Tibial artery (tissue), 4 donors: ENCODE data around the gene GNPTG.

ENCODE experiments used
- DNase-seq, 2 donors: peaks; one replicate each; pipeline ENCODE4 v3.0.0-alpha.2; 2019
- H3K27ac ChIP-seq, 2 donors: fragments of 200-600 bp; sonication (generic) in 1 of 2; 1 replicate in 1 of 2; 2 replicates in 1 of 2; pipeline ENCODE4 v1.5.1; 2018 to 2019; ENCODE audit warnings: mild to moderate bottlenecking in 1 of 2
- H3K27me3 ChIP-seq, 2 donors: fragments of 200-600 bp; sonication (generic) in 1 of 2; one replicate each; pipeline versions ENCODE4 v1.5.1 to v1.6.0; 2016 to 2019
- H3K36me3 ChIP-seq, 3 donors: fragments of 200-600 bp; sonication (generic) in 2 of 3; one replicate each; pipeline ENCODE4 v1.5.1; 2016 to 2019; ENCODE audit warnings: mild to moderate bottlenecking in 2 of 3
- H3K4me1 ChIP-seq, 4 donors: fragments of 200-600 bp; sonication (generic) in 2 of 4; 1 replicate in 3 of 4; 2 replicates in 1 of 4; pipeline ENCODE4 v1.5.1; 2016 to 2019
- H3K4me3 ChIP-seq, 2 donors: fragments of 200-600 bp; sonication (generic) in 1 of 2; 1 replicate in 1 of 2; 2 replicates in 1 of 2; pipeline ENCODE4 v1.5.1; 2018 to 2019; ENCODE audit warnings: mild to moderate bottlenecking in 2 of 2
- H3K9me3 ChIP-seq, 3 donors: fragments of 200-600 bp; sonication (generic) in 1 of 3; one replicate each; pipeline ENCODE4 v1.5.1; 2016 to 2019
- CTCF ChIP-seq, 2 experiments: fragments of 200-600 bp in 1 of 2; fragments of 450-650 bp in 1 of 2; IDR thresholded peaks; one replicate each; pipeline ENCODE4 v1.5.1; 2017 to 2019; ENCODE audit warnings: antibody characterized with exemption in 2 of 2, mild to moderate bottlenecking in 1 of 2, moderate library complexity in 1 of 2
- intact Hi-C: fragments of 100-400 bp; cut with DNase I; formaldehyde crosslinking; loops from one replicate; pipeline ENCODE4 v1.15.0; 2023; ENCODE audit warnings: low total_unique reads

The GNPTG gene

GRCh38 chr16:1367486-1368174 is 15.9 kb downstream of the GNPTG start:
- no peak for DNase-seq
- intact Hi-C loops, result no loop called here
- H3K36me3 ChIP-seq, result peaks cover 20 to 94% (median 72%) of the 10 kb centered on the region in 3 donors

GRCh38 chr16:1371054-1371978 is 19.6 kb downstream of the GNPTG start:
- Histone ChIP-seq H3K27me3 (no peaks in the 10 kb centered on the region), H3K27ac (no peak overlapping the region), H3K4me1 (no peaks in the 10 kb centered on the region), H3K4me3 (no peak overlapping the region), H3K9me3 (no peaks in the 10 kb centered on the region), H3K36me3 (peaks cover 8 to 81% (median 57%) of the 10 kb centered on the region in 3 donors)
- intact Hi-C loops, result no loop called here
- no peak for TF ChIP-seq CTCF (IDR thresholded peaks at IDR 0.05)
- DNase-seq, result no peak

More at GRCh38 chr16:1367486-1368174, 15.9 kb downstream of the GNPTG start:
- TF ChIP-seq CTCF (IDR thresholded peaks at IDR 0.05), result no peak
- Histone ChIP-seq H3K4me3 (no peak overlapping the region), H3K27ac (no peak overlapping the region), H3K4me1 (no peaks in the 10 kb centered on the region), H3K9me3 (no peaks in the 10 kb centered on the region), H3K27me3 (no peaks in the 10 kb centered on the region)

- no peaks in the 10 kb centered on the region for H3K27me3 ChIP-seq
Measured at GRCh38 chr16:1372292-1372950, 20.7 kb downstream of the GNPTG start.

GRCh38 chr16:1374418-1375297 is 22.9 kb downstream of the GNPTG start:
- DNase-seq, result no peak
- no peaks in the 10 kb centered on the region for H3K9me3 ChIP-seq
- intact Hi-C loops, result no loop called here
- H3K27ac ChIP-seq, result no peak overlapping the region
- no peaks in the 10 kb centered on the region for H3K27me3 ChIP-seq
- H3K36me3 ChIP-seq, result peaks cover 0 to 59% (median 35%) of the 10 kb centered on the region in 3 donors
- no peak for TF ChIP-seq CTCF (IDR thresholded peaks at IDR 0.05)
- peaks cover 8 to 23% (median 18%) of the 10 kb centered on the region in 4 donors for H3K4me1 ChIP-seq
- H3K4me3 ChIP-seq, result no peak overlapping the region

More at GRCh38 chr16:1372292-1372950, 20.7 kb downstream of the GNPTG start:
- intact Hi-C loops, result no loop called here
- peaks cover 0 to 2% (median 0%) of the 10 kb centered on the region in 4 donors for H3K4me1 ChIP-seq
- no peak for DNase-seq
- H3K9me3 ChIP-seq, result no peaks in the 10 kb centered on the region
- H3K36me3 ChIP-seq, result peaks cover 0 to 77% (median 47%) of the 10 kb centered on the region in 3 donors
- no peak overlapping the region for H3K4me3 ChIP-seq
- H3K27ac ChIP-seq, result no peak overlapping the region
- TF ChIP-seq CTCF (IDR thresholded peaks at IDR 0.05), result no peak

- Histone ChIP-seq H3K4me3 (no peak overlapping the region), H3K36me3 (peaks cover 0 to 53% (median 29%) of the 10 kb centered on the region in 3 donors), H3K27me3 (no peaks in the 10 kb centered on the region), H3K9me3 (no peaks in the 10 kb centered on the region), H3K4me1 (peaks cover 8 to 28% (median 21%) of the 10 kb centered on the region in 4 donors), H3K27ac (no peak overlapping the region)
- no peak for DNase-seq
- no peak for TF ChIP-seq CTCF (IDR thresholded peaks at IDR 0.05)
- intact Hi-C loops, result no loop called here
Measured at GRCh38 chr16:1375298-1375640, 23.5 kb downstream of the GNPTG start.
